Upper lobe of left lung (tissue), 4 donors: Measurements from ENCODE around the gene DRC1.

Experiments used
- EP300 ChIP-seq, 4 donors: sonication (generic); formaldehyde crosslinking; IDR thresholded peaks; one replicate each; pipeline ENCODE4 v1.5.1; 2017; ENCODE audit warnings: antibody characterized with exemption in 4 of 4, control low read depth in 2 of 4
- POLR2A ChIP-seq, 4 donors: fragments of 450-650 bp; IDR thresholded peaks; one replicate each; pipeline ENCODE4 v1.5.1; 2016 to 2017; ENCODE audit warnings: antibody characterized with exemption in 4 of 4, mild to moderate bottlenecking in 2 of 4
- POLR2AphosphoS5 ChIP-seq, 2 donors: sonication (generic); formaldehyde crosslinking; IDR thresholded peaks; one replicate each; pipeline ENCODE4 v1.5.1; 2017; ENCODE audit warnings: antibody characterized with exemption in 2 of 2
- TF ChIP-seq, protein P1 (sequence below), 6 experiments: fragments of 450-650 bp in 4 of 6; fragments of 200-600 bp in 2 of 6; sonication (generic) in 2 of 6; IDR thresholded peaks; one replicate each; pipeline ENCODE4 v1.5.1; 2016 to 2019; ENCODE audit warnings: antibody characterized with exemption in 6 of 6

- TF ChIP-seq, protein P1, sequence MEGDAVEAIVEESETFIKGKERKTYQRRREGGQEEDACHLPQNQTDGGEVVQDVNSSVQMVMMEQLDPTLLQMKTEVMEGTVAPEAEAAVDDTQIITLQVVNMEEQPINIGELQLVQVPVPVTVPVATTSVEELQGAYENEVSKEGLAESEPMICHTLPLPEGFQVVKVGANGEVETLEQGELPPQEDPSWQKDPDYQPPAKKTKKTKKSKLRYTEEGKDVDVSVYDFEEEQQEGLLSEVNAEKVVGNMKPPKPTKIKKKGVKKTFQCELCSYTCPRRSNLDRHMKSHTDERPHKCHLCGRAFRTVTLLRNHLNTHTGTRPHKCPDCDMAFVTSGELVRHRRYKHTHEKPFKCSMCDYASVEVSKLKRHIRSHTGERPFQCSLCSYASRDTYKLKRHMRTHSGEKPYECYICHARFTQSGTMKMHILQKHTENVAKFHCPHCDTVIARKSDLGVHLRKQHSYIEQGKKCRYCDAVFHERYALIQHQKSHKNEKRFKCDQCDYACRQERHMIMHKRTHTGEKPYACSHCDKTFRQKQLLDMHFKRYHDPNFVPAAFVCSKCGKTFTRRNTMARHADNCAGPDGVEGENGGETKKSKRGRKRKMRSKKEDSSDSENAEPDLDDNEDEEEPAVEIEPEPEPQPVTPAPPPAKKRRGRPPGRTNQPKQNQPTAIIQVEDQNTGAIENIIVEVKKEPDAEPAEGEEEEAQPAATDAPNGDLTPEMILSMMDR (IDR thresholded peaks at IDR 0.05): no peak
- TF ChIP-seq POLR2A (IDR thresholded peaks at IDR 0.05): no peak
- TF ChIP-seq POLR2AphosphoS5 (IDR thresholded peaks at IDR 0.05): no peak
- no peak for TF ChIP-seq EP300 (IDR thresholded peaks at IDR 0.05)
These were observed 48.4 kb downstream of the DRC1 start for GRCh38 chr2:26450031-26450635.
